Measurements from ENCODE around the gene CEACAM16. TPM values are rescaled to one million over a fixed set of nuclear protein-coding genes. Genes with fewer than 3 reads are reported as not detected.

CEACAM16 gene
- total RNA-seq, 1 experiment from 2014 or later = not detected

DNA sequence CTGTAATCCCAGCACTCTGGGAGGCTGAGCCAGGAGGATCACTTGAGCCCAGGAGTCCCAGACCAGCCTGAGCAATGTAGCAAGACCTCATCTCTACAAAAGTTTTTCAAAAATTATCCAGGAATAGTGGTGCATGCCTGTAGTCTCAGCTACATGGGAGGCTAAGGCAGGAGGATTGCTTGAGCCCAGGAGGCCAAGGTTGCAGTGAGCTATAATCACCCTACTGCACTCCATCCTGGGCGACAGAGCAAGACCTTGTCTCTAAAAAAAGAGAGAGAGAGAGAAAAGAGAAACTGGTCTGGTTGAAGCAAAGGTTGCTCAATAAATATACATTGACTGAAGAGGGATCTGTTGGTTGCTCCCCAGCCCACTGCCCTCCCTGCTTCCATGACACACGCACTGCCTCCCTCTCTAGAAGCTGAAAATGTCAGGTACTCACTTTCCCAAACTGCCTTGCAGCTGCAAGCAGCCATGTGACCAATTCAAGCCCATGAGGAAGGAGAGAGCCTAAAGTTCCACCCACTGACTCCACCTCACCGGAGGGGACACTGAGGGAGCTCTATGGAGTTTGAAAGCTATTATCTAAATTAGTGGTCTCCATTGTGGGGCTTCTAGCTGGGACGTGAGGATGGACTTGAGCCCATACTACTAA lies 14.0 kb downstream of the CEACAM16 start:
- Histone ChIP-seq H3K4me3 (no peak overlapping the region), H3F3A (ENCODE audit: insufficient read depth, low read depth) (peaks cover 15% of the 10 kb centered on the region), H3K79me2 (ENCODE audit: low read depth) (no peaks in the 10 kb centered on the region), H3K27ac (no peak overlapping the region), H3K4me2 (no peak overlapping the region), H3K9me3 (ENCODE audit: insufficient read depth, low read depth) (no peaks in the 10 kb centered on the region), H2AFZ (no peak overlapping the region), H3K4me1 (replicated peaks; ENCODE audit: insufficient read depth) (peaks cover 13% of the 10 kb centered on the region), H3K27me3 (ENCODE audit: insufficient read depth, low read depth) (no peaks in the 10 kb centered on the region), H4K20me1 (ENCODE audit: insufficient read depth) (no peaks in the 10 kb centered on the region), H3K36me3 (ENCODE audit: low read depth) (no peaks in the 10 kb centered on the region), H3K9me2 (ENCODE audit: insufficient read depth) (no peaks in the 10 kb centered on the region)
- CTCF ChIA-PET = interaction anchor here (0.7 kb wide), 1 partner anchor 142 kb away, joined by 5 read pairs; no protein-coding TSS in a partner anchor
- no peak for TF ChIP-seq EZH2 (IDR thresholded peaks at IDR 0.05; ENCODE audit: low read depth)
- no peak for TF ChIP-seq CTCF (conservative IDR thresholded peaks at IDR 0.05)
- POLR2A ChIA-PET (ENCODE audit: unreplicated experiment) = interaction anchor here (0.5 kb wide), 1 partner anchor 64 kb away, joined by 3 read pairs; no protein-coding TSS in a partner anchor
- BruUV-seq (replicated peaks) = no TSS peak
- peak in 1 of 2 experiments; percentile 60 for DNase-seq
- intact Hi-C loops (cut with micrococcal nuclease; ENCODE audit: unreplicated experiment) = no loop called here

GRCh38 chr19:44714597-44715169 lies 15.7 kb downstream of the CEACAM16 start:
- POLR2A ChIA-PET (ENCODE audit: unreplicated experiment) = no interaction called here
- Histone ChIP-seq H3K27ac (no peak overlapping the region), H3F3A (ENCODE audit: insufficient read depth, low read depth) (peaks cover 27% of the 10 kb centered on the region), H3K79me2 (ENCODE audit: low read depth) (no peaks in the 10 kb centered on the region), H3K4me1 (replicated peaks; ENCODE audit: insufficient read depth) (peaks cover 29% of the 10 kb centered on the region), H3K9me3 (ENCODE audit: insufficient read depth, low read depth) (no peaks in the 10 kb centered on the region), H3K4me3 (no peak overlapping the region), H4K20me1 (ENCODE audit: insufficient read depth) (no peaks in the 10 kb centered on the region), H3K9me2 (ENCODE audit: insufficient read depth) (no peaks in the 10 kb centered on the region), H2AFZ (no peak overlapping the region), H3K4me2 (no peak overlapping the region), H3K27me3 (ENCODE audit: insufficient read depth, low read depth) (no peaks in the 10 kb centered on the region), H3K36me3 (ENCODE audit: low read depth) (no peaks in the 10 kb centered on the region)
- no TSS peak for BruUV-seq (replicated peaks)
- TF ChIP-seq EZH2 (IDR thresholded peaks at IDR 0.05; ENCODE audit: low read depth) = no peak
- TF ChIP-seq CTCF (conservative IDR thresholded peaks at IDR 0.05) = no peak
- CTCF ChIA-PET = interaction anchor here (0.7 kb wide), 1 partner anchor 87 kb away, joined by 4 read pairs; no protein-coding TSS in a partner anchor
- no peak for DNase-seq
- intact Hi-C loops (cut with micrococcal nuclease; ENCODE audit: unreplicated experiment) = no loop called here

DNA sequence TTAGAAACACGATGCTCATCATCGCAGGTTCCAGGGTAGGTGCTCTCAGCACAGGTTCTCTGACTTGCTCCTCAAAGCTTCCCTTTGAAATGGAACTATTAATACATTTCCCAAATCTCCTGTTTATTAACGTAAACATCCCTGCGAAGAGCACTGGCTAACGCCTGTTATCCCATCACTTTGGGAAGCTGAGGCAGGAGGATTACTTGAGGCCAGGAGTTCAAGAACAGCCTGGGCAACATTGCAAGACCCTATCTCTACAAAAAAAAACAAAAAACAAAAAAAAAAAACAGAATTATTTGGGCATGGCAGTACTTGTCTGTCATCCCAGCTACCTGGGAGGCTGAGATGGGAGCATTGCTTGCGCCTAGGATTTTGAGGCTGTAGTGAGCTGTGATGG lies 18.7 kb downstream of the CEACAM16 start:
- Histone ChIP-seq H3K27me3 (ENCODE audit: insufficient read depth, low read depth) (no peaks in the 10 kb centered on the region), H4K20me1 (ENCODE audit: insufficient read depth) (no peaks in the 10 kb centered on the region), H3F3A (ENCODE audit: insufficient read depth, low read depth) (peaks cover 27% of the 10 kb centered on the region), H3K4me1 (replicated peaks; ENCODE audit: insufficient read depth) (peaks cover 53% of the 10 kb centered on the region), H3K27ac (peak overlapping the region; percentile 86), H3K4me3 (no peak overlapping the region), H3K9me3 (ENCODE audit: insufficient read depth, low read depth) (no peaks in the 10 kb centered on the region), H3K36me3 (ENCODE audit: low read depth) (no peaks in the 10 kb centered on the region), H3K79me2 (ENCODE audit: low read depth) (no peaks in the 10 kb centered on the region), H2AFZ (no peak overlapping the region), H3K9me2 (ENCODE audit: insufficient read depth) (no peaks in the 10 kb centered on the region), H3K4me2 (peak overlapping the region; percentile 72)
- POLR2A ChIA-PET (ENCODE audit: unreplicated experiment) = interaction anchor here (0.6 to 0.7 kb wide), 4 partner anchors 15 to 129 kb away, joined by 8 to 24 read pairs (median 22); no protein-coding TSS in a partner anchor
- no TSS peak for BruUV-seq (replicated peaks)
- TF ChIP-seq EZH2 (IDR thresholded peaks at IDR 0.05; ENCODE audit: low read depth) (no peak), CTCF (conservative IDR thresholded peaks at IDR 0.05) (no peak)
- no peak for DNase-seq
- intact Hi-C loops (cut with micrococcal nuclease; ENCODE audit: unreplicated experiment) = loop anchor here (2.0 kb wide), 1 partner anchor 129 kb away; no protein-coding TSS in a partner anchor
- CTCF ChIA-PET = interaction anchor here (0.6 to 1.0 kb wide), 3 partner anchors 26 to 61 kb away, joined by 3 read pairs; no protein-coding TSS in a partner anchor
